TTC549 (cell line): ENCODE results near the gene LRRC17.
"Not testable (repeated sequence)": the region's sequence is repeated elsewhere in the genome, so short reads cannot be mapped to it uniquely, and the experiment has no call there.

Source experiments
- FAIRE-seq: peaks from 2 replicates; lab custom pipeline; 2012; peaks lifted over from hg19 to GRCh38; lab: Jason Lieb, UNC

The LRRC17 gene

DNA sequence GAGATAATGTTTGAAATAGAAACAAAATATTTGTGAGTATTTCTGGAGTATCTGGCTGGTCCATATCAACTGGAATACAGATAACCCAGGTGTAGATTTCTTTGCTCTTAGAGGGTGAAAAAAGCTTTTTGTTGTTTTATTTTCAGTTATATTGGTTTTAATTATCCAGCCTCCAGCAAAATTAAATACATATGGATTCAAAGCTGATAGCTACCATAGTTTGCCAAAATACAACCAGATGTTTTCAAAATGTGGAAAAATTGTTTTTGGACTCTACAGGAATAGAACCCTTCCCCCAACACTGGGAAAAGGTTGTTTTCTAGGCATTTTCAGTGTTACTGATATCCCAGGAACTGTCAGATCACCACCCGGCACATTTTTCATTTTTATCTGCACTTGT is 30.1 kb downstream of the LRRC17 start:
- FAIRE-seq = no peak

GRCh38 chr7:102943423-102944169 is 30.8 kb downstream of the LRRC17 start:
- no peak for FAIRE-seq

- FAIRE-seq = no peak
These were observed 31.4 kb downstream of the LRRC17 start for GRCh38 chr7:102944241-102944640.

- FAIRE-seq = no peak
These were observed 39.0 kb downstream of the LRRC17 start for GRCh38 chr7:102951839-102952238.

GRCh38 chr7:102953406-102953805 is 40.6 kb downstream of the LRRC17 start:
- FAIRE-seq = no peak

GRCh38 chr7:102954359-102954758 is 41.6 kb downstream of the LRRC17 start:
- FAIRE-seq = not testable (repeated sequence)

DNA sequence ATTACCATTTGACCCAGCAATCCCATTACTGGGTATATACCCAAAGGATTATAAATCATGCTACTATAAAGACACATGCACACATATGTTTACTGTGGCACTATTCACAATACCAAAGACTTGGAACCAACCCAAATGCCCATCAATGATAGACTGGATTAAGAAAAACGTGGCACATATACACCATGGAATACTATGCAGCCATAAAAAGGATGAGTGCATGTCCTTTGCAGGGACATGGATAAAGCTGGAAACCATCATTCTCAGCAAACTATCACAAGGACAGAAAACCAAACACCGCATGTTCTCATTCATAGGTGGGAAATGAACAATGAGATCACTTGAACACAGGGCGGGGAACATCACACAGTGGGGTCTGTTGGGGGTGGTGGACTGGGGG is 45.2 kb downstream of the LRRC17 start:
- FAIRE-seq = not testable (repeated sequence)

DNA sequence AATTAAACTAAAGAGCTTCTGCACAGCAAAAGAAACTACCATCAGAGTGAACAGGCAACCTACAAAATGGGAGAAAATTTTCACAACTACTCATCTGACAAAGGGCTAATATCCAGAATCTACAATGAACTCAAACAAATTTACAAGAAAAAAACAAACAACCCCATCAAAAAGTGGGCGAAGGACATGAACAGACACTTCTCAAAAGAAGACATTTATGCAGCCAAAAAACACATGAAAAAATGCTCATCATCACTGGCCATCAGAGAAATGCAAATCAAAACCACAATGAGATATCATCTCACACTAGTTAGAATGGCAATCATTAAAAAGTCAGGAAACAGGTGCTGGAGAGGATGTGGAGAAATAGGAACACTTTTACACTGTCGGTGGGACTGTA is 49.2 kb downstream of the LRRC17 start:
- not testable (repeated sequence) for FAIRE-seq

DNA sequence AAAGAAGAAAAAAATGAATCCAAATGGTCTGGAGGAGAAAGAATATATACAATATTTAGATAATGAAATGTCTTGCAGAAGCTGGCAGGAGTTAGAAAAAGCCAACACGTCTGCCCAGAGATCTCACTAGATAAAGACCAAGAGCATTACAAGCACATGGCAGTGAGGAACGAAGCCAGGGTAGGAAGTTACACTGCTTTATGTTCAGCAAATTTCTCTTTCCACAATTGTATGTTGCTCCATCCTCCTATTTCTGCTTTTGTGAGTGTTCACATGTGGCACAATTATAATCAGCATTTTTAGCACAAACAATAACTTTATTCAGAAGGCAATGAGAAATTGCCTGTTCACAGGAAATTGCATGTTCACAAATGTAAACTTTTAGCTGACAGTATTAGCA is 53.7 kb downstream of the LRRC17 start:
- FAIRE-seq = no peak

- no peak for FAIRE-seq
These were observed 55.0 kb downstream of the LRRC17 start for GRCh38 chr7:102967798-102968197.

- no peak for FAIRE-seq
These were observed 60.4 kb downstream of the LRRC17 start for GRCh38 chr7:102973096-102973802.

- FAIRE-seq = no peak
These were observed 61.8 kb downstream of the LRRC17 start for GRCh38 chr7:102974366-102975236.

DNA sequence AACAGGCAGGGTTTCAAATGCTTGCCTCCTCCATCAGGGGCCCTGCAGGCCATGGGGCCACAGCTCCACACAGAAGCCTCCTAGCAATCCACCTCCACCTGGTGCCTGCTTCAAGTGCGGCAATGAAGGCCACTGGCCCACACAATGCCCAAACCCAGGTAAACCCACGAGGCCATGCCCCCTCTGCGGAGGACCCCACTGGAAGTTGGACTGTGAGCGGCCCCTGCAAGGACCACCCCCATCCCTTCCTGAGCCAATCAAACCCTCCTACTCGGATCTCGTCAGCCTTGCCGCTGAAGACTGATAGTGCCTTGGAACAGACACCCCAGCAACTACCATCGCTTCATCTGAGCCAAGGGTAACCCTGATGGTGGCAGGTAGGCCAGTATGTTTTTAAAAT is 63.1 kb downstream of the LRRC17 start:
- FAIRE-seq = no peak

DNA sequence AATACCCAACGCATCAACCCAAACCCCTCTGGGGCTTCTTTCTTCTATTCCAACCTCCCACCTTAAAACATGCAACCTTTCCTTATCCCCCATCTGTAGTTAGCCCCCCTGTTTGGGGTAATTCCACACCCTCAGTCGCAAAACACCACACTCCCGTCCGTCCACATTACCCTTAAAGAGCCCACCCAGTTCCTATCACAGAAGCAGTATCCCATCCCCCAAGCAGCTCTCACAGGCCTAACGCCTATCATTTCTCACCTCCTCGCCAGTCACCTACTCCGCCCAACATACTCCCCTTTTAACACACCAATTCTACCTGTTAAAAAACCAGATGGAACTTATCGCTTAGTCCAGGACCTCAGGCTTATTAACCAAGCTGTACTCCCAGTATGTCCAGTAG is 63.7 kb downstream of the LRRC17 start:
- no peak for FAIRE-seq

- not testable (repeated sequence) for FAIRE-seq
These were observed 64.8 kb downstream of the LRRC17 start for GRCh38 chr7:102977586-102977985.

DNA sequence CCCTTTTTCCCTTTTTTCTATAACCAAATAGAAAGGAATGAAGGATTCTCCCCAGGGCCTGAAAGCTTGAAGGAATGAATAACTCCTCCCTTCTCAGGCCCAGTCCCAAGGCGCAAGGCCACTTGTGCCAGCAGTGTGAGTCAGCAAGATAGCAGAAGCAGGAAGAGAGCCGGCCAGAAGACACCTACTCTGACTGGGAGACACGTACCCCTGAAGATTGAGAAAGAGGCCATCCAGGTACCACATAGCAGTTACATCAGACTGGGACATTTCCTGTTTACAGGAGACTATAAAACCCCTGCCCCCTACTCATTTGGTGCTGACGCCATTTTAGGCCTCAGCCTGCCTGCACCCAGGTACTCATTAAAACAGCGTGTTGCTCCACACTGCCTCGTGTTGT is 65.5 kb downstream of the LRRC17 start:
- no peak for FAIRE-seq

GRCh38 chr7:102979670-102980069 is 66.9 kb downstream of the LRRC17 start:
- FAIRE-seq = no peak

DNA sequence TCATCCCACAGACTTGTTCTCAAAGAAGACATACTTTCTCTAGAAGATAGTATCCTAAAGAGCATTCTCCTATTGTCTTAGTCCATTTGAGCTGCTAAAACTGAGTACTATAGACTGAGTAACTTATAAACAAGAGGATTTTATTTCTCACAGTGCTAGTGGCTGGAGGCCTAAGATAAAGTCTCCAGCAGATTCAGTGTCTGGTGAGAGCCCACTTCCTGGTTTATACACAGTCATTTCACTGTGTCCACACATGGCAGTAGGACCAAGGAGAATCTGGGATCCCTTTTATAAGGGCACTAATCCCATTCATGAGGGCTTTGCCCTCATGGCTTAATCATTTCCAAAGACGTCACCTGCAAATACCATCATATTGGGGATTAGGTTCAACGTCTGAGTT is 68.7 kb downstream of the LRRC17 start:
- FAIRE-seq = no peak

DNA sequence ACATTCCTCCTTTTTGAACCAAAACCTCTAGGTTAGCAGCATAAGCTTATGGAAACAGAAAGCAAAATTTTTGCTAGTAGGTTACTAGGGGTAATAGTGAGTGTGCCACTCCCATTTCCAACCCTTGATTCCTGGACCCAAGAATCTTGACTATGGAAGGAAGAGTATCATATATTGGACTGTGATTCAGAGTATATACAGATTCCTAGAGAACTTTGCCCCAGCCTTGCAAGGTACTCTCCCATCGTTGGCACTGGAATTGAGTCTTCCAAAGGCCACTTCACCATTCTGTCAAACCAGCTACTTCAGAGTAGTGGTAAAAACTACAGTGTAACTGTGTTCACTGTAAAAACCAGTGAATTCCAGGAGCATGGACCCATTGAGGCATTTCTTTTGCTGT is 69.4 kb downstream of the LRRC17 start:
- FAIRE-seq = no peak

- no peak for FAIRE-seq
These were observed 70.8 kb downstream of the LRRC17 start for GRCh38 chr7:102983602-102984001.

DNA sequence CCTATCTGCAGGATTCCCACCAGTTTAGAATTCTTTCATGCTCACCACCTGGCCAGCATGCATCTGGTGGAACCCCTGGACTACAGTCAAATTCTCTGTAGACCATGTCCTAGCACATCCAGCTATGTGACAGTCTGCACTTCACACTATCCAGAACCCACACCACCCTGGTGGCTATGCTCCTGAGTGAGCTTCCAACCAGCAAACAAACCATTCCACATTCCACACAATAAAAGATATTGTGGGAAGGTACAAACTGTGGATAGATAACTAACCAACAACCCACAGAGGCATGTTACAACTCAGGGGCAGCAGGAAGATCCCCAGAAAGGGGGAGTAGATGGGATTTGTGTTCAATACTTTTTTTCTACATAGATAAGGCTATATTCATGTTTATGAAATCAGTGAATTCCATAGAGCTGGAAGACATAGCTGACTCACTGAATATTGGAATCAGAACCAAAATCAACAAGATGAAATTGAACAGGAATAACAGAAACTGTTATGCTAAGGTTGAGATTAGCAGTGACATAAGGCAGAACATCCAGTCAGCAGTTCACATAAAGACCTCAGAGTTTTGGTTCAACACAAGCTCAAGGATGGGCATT is 72.5 kb downstream of the LRRC17 start:
- no peak for FAIRE-seq

DNA sequence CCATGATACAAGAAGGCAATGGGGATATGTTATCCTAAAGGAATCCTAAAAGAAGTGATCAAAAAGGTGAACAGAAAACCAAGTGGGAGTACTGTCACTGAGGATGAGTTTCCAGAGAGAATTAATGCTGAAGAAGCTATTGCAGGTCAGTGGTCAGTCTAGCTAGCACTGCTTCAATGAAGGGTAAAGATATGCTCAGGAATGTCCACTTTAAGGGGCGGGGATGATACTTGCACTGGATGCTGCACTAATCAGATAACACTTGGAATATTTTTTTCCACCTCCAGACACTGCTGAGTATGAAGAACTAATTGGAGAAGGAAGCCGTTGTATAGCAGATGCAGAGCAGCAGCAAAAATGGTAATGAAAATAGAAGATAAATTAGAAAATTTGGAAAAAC is 75.3 kb downstream of the LRRC17 start:
- FAIRE-seq = no peak
